Smooth muscle cell of the coronary artery (primary cell): Measurements from ENCODE around the gene ATP5PF. TPM values are rescaled to one million over a fixed set of nuclear protein-coding genes. Genes with fewer than 3 reads are reported as not detected.

ENCODE experiments used
- total RNA-seq: library from RNA; depleted of rRNA; stranded (reverse); fragments of >200 nt; gene quantifications from 2 replicates; pipeline ENCODE4 v1.2.3, GENCODE V29; 2014; ENCODE audit warnings: low replicate concordance

The ATP5PF gene, protein sequence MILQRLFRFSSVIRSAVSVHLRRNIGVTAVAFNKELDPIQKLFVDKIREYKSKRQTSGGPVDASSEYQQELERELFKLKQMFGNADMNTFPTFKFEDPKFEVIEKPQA
- 12.6 and 56.7 TPM in 2 replicates for total RNA-seq

DNA sequence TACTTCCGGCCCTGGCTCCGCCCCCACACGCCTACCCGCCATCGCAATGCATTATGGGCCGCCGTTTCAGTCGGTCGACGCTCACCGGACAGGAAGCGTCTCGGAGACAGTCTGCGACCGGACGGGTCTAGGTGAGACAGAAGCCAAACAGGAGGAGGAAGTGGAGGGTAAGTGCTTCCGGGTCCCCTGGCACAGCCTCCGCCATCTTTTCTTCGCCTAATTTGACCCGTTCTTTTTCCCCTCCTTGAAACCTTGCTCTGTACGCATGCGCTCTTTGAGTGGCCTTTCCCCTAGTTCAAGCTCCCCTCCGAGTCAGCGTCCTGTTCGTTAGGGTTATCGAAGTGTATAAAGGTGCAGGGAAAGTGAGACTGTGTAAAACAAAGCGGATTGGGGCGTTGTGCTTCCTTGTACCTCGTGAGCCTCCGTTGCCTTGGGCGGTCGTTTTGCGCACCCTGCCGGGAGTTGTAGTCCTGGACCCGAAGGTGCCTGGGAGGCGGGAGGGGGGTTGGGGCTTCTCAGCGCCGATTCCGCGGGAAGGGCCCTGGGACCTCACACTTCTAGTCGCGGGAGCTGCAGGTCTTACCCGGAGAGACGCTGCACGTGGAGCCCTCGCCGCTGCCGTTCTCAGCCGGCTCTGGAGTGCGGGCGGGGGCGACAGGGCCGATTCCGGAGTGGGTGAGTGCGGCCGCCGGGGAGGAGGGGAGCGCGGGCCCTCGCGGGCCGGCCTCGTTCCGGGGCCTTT lies at the start of gene ATP5PF, which contains the start of gene GABPA:
ATP5PF (minus strand) TSS at position 1 of the 742 bp plus-strand sequence. CDS start 5,110 bp downstream, outside the sequence.
GABPA (plus strand) TSS at position 69 of the 742 bp plus-strand sequence. CDS start 6,627 bp downstream, outside the sequence.

Other genes starting within 250 kb of the ATP5PF start
- 10.3 and 28.0 TPM in 2 replicates for gene MRPL39, start 127.4 kb downstream of the ATP5PF start, total RNA-seq
- gene JAM2, start 95.6 kb downstream of the ATP5PF start, total RNA-seq, result 0.15 and 0.35 TPM in 2 replicates
- gene GABPA, start 68 bp upstream of the ATP5PF start, total RNA-seq, result 11.2 and 18.3 TPM in 2 replicates